Natural killer cell (primary cell): ENCODE results near the gene NRDE2. TPM values are rescaled to one million over a fixed set of nuclear protein-coding genes. Genes with fewer than 3 reads are reported as not detected.

Experiments used
- ATAC-seq, 3 donors: fragments of 150-1000 bp in 2 of 3; fragments of 200-7000 bp in 1 of 3; cut with Tn5 transposase; 1 replicate in 1 of 3; 2 replicates in 2 of 3; pipeline ENCODE4 v1.10.0; 2021; ENCODE audit warnings: mild to moderate bottlenecking in 2 of 3, moderate library complexity in 2 of 3
- DNase-seq, 2 donors: peaks; one replicate each; pipeline versions ENCODE4 v3.0.0 to v3.0.0-alpha.2; 2013 to 2021; ENCODE audit warnings: mixed read lengths in 1 of 2
- H3K27ac ChIP-seq: one replicate; pipeline ENCODE4 v1.5.1; 2013; ENCODE audit warnings: mild to moderate bottlenecking, low read length
- H3K27me3 ChIP-seq: one replicate; pipeline ENCODE4 v1.6.1; 2013; ENCODE audit warnings: low read length; ENCODE audit not compliant: control insufficient read depth, insufficient read depth
- H3K36me3 ChIP-seq: one replicate; pipeline ENCODE4 v1.6.1; 2013; ENCODE audit warnings: low read length; ENCODE audit not compliant: control insufficient read depth, insufficient read depth
- H3K4me1 ChIP-seq: one replicate; pipeline ENCODE4 v1.6.1; 2013; ENCODE audit warnings: low read length; ENCODE audit not compliant: control insufficient read depth, insufficient read depth
- H3K4me3 ChIP-seq: one replicate; pipeline ENCODE4 v1.5.1; 2013; ENCODE audit warnings: low read length
- H3K9me3 ChIP-seq: one replicate; pipeline ENCODE4 v1.6.1; 2013; ENCODE audit warnings: low read length; ENCODE audit not compliant: control insufficient read depth, insufficient read depth
- H3K27ac Mint-ChIP-seq, 2 donors: one replicate each; pipeline ENCODE4 v1.8.0; 2022; ENCODE audit warnings: mild to moderate bottlenecking in 2 of 2, mixed read lengths in 2 of 2, moderate library complexity in 1 of 2
- H3K27me3 Mint-ChIP-seq, 2 donors: one replicate each; pipeline ENCODE4 v1.8.0; 2022; ENCODE audit warnings: low read depth in 2 of 2, mixed read lengths in 2 of 2
- H3K36me3 Mint-ChIP-seq: one replicate; pipeline ENCODE4 v1.8.0; 2022; ENCODE audit warnings: mixed read lengths
- H3K4me1 Mint-ChIP-seq, 2 donors: one replicate each; pipeline ENCODE4 v1.8.0; 2022; ENCODE audit warnings: mixed read lengths in 2 of 2
- H3K4me3 Mint-ChIP-seq: one replicate; pipeline ENCODE4 v1.8.0; 2022; ENCODE audit warnings: mild to moderate bottlenecking, moderate library complexity, mixed read lengths
- H3K9me3 Mint-ChIP-seq, 2 donors: one replicate each; pipeline ENCODE4 v1.8.0; 2022; ENCODE audit warnings: mixed read lengths in 2 of 2
- WGBS: methylation state at CpG from one replicate; pipeline ENCODE4 v1.1.7; 2013; ENCODE audit warnings: missing lambda C conversion rate; ENCODE audit not compliant: insufficient coverage; 5-methylcytosine and 5-hydroxymethylcytosine counted together
- intact Hi-C: fragments of 100-400 bp; cut with micrococcal nuclease; formaldehyde crosslinking; loops from one replicate; pipeline ENCODE4 v1.14.2; 2022
- total RNA-seq, 4 donors: library from RNA; stranded (reverse); fragments of 120-200 nt in 1 of 4; gene quantifications; one replicate each; pipeline versions ENCODE4 v1.2.3 to v1.2.4, GENCODE V29; 2013 to 2022
- TF ChIP-seq, protein P1 (sequence below): fragments of 200-600 bp; IDR thresholded peaks from one replicate; pipeline ENCODE4 v1.8.0; 2022; ENCODE audit warnings: antibody characterized with exemption

The NRDE2 gene
- total RNA-seq, 3 donors from 2014 or later (not counting 1 experiment from before 2014, with no cell fraction given) = 32.6 to 46.3 (median 40.7) TPM

GRCh38 chr14:90228478-90228877, 103.3 kb downstream of the NRDE2 start:
- ATAC-seq (no peak), DNase-seq (no peak)
- no peaks in the 10 kb centered on the region for H3K36me3 Mint-ChIP-seq
- no peaks in the 10 kb centered on the region for H3K27me3 ChIP-seq
- H3K4me1 ChIP-seq = no peaks in the 10 kb centered on the region
- no peaks in the 10 kb centered on the region for H3K4me1 Mint-ChIP-seq
- H3K27ac Mint-ChIP-seq = no peak overlapping the region
- H3K9me3 Mint-ChIP-seq = no peaks in the 10 kb centered on the region
- no peak overlapping the region for H3K4me3 Mint-ChIP-seq
- H3K27ac ChIP-seq = no peak overlapping the region
- no peaks in the 10 kb centered on the region for H3K9me3 ChIP-seq
- WGBS = 89% methylated on average over 4 of the region's 4 CpGs
- no peak overlapping the region for H3K4me3 ChIP-seq
- intact Hi-C loops = no loop called here
- TF ChIP-seq, protein P1, sequence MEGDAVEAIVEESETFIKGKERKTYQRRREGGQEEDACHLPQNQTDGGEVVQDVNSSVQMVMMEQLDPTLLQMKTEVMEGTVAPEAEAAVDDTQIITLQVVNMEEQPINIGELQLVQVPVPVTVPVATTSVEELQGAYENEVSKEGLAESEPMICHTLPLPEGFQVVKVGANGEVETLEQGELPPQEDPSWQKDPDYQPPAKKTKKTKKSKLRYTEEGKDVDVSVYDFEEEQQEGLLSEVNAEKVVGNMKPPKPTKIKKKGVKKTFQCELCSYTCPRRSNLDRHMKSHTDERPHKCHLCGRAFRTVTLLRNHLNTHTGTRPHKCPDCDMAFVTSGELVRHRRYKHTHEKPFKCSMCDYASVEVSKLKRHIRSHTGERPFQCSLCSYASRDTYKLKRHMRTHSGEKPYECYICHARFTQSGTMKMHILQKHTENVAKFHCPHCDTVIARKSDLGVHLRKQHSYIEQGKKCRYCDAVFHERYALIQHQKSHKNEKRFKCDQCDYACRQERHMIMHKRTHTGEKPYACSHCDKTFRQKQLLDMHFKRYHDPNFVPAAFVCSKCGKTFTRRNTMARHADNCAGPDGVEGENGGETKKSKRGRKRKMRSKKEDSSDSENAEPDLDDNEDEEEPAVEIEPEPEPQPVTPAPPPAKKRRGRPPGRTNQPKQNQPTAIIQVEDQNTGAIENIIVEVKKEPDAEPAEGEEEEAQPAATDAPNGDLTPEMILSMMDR = no peak
- no peaks in the 10 kb centered on the region for H3K36me3 ChIP-seq
- H3K27me3 Mint-ChIP-seq = peaks cover 9 to 33% of the 10 kb centered on the region in 2 donors

Other genes starting within 250 kb of the NRDE2 start
- 10 to 100 TPM; 84.1 to 97.1 (median 93.1) TPM for gene PSMC1, start 75.4 kb downstream of the NRDE2 start, total RNA-seq
- 1,000 to 10,000 TPM in 1 of 3 donors, 100 to 1,000 TPM in 2; 868 to 1,074 (median 907) TPM for gene CALM1, start 65.1 kb upstream of the NRDE2 start, total RNA-seq